ENCODE results near the gene STARD9. TPM values are rescaled to one million over a fixed set of nuclear protein-coding genes. Genes with fewer than 3 reads are reported as not detected.

STARD9 gene
- polyA plus RNA-seq, 3 donors, result 0.39 TPM; not detected in 2

GRCh38 chr15:42723068-42723467 is 147.7 kb downstream of the STARD9 start:
- Histone ChIP-seq H3K4me3 (replicated peaks in 1 of 3; ENCODE audit: low read depth in 2 of 3, low read length in 3 of 3) (no peak overlapping the region), H3K4me2 (replicated peaks; ENCODE audit: extremely low read depth, low read length, poor library complexity, severe bottlenecking) (no peak overlapping the region), H3K9me3 (replicated peaks in 1 of 2; ENCODE audit: control insufficient read depth in 1 of 2, insufficient read depth in 1 of 2, low read length in 2 of 2) (no peaks in the 10 kb centered on the region), H2AFZ (ENCODE audit: insufficient read depth, low read depth, low read length, poor library complexity, severe bottlenecking) (no peak overlapping the region), H4K20me1 (ENCODE audit: insufficient read depth, low read length) (no peaks in the 10 kb centered on the region), H3K27me3 (ENCODE audit: control insufficient read depth in 2 of 2, insufficient read depth in 2 of 2, low read length in 2 of 2) (no peaks in the 10 kb centered on the region), H3K36me3 (replicated peaks in 1 of 2; ENCODE audit: control insufficient read depth in 1 of 2, insufficient read depth in 2 of 2, low read length in 2 of 2) (peaks cover 59 to 83% of the 10 kb centered on the region in 2 donors), H3K27ac (ENCODE audit: low read depth in 1 of 2, low read length in 2 of 2) (no peak overlapping the region), H3K79me2 (ENCODE audit: insufficient read depth, low read length) (no peaks in the 10 kb centered on the region), H3K9ac (ENCODE audit: insufficient read depth, low read length, poor library complexity, severe bottlenecking) (no peak overlapping the region), H3K4me1 (ENCODE audit: control insufficient read depth in 1 of 2, insufficient read depth in 2 of 2, low read length in 2 of 2) (no peaks in the 10 kb centered on the region)
- intact Hi-C loops (cut with micrococcal nuclease), result no loop called here
- TF ChIP-seq, protein P1, sequence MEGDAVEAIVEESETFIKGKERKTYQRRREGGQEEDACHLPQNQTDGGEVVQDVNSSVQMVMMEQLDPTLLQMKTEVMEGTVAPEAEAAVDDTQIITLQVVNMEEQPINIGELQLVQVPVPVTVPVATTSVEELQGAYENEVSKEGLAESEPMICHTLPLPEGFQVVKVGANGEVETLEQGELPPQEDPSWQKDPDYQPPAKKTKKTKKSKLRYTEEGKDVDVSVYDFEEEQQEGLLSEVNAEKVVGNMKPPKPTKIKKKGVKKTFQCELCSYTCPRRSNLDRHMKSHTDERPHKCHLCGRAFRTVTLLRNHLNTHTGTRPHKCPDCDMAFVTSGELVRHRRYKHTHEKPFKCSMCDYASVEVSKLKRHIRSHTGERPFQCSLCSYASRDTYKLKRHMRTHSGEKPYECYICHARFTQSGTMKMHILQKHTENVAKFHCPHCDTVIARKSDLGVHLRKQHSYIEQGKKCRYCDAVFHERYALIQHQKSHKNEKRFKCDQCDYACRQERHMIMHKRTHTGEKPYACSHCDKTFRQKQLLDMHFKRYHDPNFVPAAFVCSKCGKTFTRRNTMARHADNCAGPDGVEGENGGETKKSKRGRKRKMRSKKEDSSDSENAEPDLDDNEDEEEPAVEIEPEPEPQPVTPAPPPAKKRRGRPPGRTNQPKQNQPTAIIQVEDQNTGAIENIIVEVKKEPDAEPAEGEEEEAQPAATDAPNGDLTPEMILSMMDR (IDR thresholded peaks at IDR 0.05), result no peak
- DNase-seq, result no peak
- no peaks in the 10 kb centered on the region for H3K4me1 Mint-ChIP-seq
- peaks cover 59 to 76% of the 10 kb centered on the region in 2 donors for H3K36me3 Mint-ChIP-seq
- no peaks in the 10 kb centered on the region for H3K27me3 Mint-ChIP-seq (ENCODE audit: low read depth in 3 of 3)
- H3K4me3 Mint-ChIP-seq, result no peak overlapping the region
- no peak overlapping the region for H3K27ac Mint-ChIP-seq
- no CpG with 5 or more reads among the region's 4 CpGs for WGBS (ENCODE audit: insufficient coverage)
- H3K9me3 Mint-ChIP-seq, result peaks cover 0 to 3% (median 0%) of the 10 kb centered on the region in 7 donors

DNA sequence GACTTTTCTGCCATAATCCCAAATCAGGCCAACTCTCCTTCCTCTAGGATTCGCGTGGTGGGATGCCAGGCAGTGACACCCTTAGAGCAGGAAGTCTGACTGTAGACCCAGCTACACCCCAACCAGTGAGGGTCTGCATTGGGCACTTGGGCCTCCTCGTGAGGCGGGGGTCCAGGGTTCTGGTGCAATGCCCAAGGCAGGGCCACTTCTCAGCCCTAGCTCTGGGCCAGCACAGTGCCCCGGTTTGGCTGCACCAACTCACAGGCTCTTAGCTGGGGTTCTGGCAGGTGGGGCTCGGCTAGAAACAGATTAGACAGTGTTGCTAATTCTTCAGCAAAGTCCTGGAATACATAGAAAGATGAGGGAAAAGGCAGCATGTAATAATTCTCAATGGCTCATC is 148.9 kb downstream of the STARD9 start:
- no peak overlapping the region for H2AFZ ChIP-seq (ENCODE audit: insufficient read depth, low read depth, low read length, poor library complexity, severe bottlenecking)
- WGBS (ENCODE audit: insufficient coverage), result 98% methylated on average over 5 of the region's 6 CpGs
- Mint-ChIP-seq H3K4me3 (no peak overlapping the region), H3K27me3 (ENCODE audit: low read depth in 3 of 3) (no peaks in the 10 kb centered on the region), H3K4me1 (no peaks in the 10 kb centered on the region), H3K9me3 (no peaks in the 10 kb centered on the region), H3K27ac (no peak overlapping the region), H3K36me3 (peaks cover 68 to 88% of the 10 kb centered on the region in 2 donors)
- H3K4me1 ChIP-seq (ENCODE audit: control insufficient read depth in 1 of 2, insufficient read depth in 2 of 2, low read length in 2 of 2), result no peaks in the 10 kb centered on the region
- intact Hi-C loops (cut with micrococcal nuclease), result no loop called here
- no peak for DNase-seq
- TF ChIP-seq, protein P1 (IDR thresholded peaks at IDR 0.05), result no peak
- H3K9me3 ChIP-seq (replicated peaks in 1 of 2; ENCODE audit: control insufficient read depth in 1 of 2, insufficient read depth in 1 of 2, low read length in 2 of 2), result no peaks in the 10 kb centered on the region
- no peak overlapping the region for H3K9ac ChIP-seq (ENCODE audit: insufficient read depth, low read length, poor library complexity, severe bottlenecking)
- H3K4me3 ChIP-seq (replicated peaks in 1 of 3; ENCODE audit: low read depth in 2 of 3, low read length in 3 of 3), result no peak overlapping the region
- H3K36me3 ChIP-seq (replicated peaks in 1 of 2; ENCODE audit: control insufficient read depth in 1 of 2, insufficient read depth in 2 of 2, low read length in 2 of 2), result peaks cover 71 to 91% of the 10 kb centered on the region in 2 donors
- no peak overlapping the region for H3K27ac ChIP-seq (ENCODE audit: low read depth in 1 of 2, low read length in 2 of 2)
- no peaks in the 10 kb centered on the region for H3K79me2 ChIP-seq (ENCODE audit: insufficient read depth, low read length)
- no peak overlapping the region for H3K4me2 ChIP-seq (replicated peaks; ENCODE audit: extremely low read depth, low read length, poor library complexity, severe bottlenecking)
- no peaks in the 10 kb centered on the region for H3K27me3 ChIP-seq (ENCODE audit: control insufficient read depth in 2 of 2, insufficient read depth in 2 of 2, low read length in 2 of 2)
- H4K20me1 ChIP-seq (ENCODE audit: insufficient read depth, low read length), result no peaks in the 10 kb centered on the region
